ENCODE data around the gene S100A2. TPM values are rescaled to one million over a fixed set of nuclear protein-coding genes. Genes with fewer than 3 reads are reported as not detected.
"Not testable (repeated sequence)": the region's sequence is repeated elsewhere in the genome, so short reads cannot be mapped to it uniquely, and the experiment has no call there.

S100A2 gene
- total RNA-seq, 1 donor from 2014 or later = 24.8 TPM

DNA sequence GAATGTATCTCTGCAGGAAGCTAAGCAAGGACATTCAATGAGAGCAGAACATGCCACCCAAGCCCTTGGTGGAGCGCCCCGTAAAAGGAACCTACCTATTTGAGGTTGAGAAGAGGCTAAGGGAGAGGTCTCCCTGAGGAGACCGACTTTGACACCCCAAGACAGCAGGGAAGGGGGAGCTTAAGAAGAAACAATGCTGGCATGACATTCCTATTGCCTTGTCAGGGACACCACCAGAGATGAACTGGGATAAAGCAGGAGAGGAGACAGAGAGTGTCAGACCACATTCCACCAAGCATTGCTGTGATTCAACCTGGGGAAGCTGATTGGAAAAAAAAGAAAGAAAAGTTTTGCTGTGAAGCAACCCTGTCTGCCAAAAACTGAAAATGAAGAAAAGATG, 13.3 kb upstream of the S100A2 start:
- DNase-seq (ENCODE audit: low read depth) = no peak
- TF ChIP-seq, protein P1, sequence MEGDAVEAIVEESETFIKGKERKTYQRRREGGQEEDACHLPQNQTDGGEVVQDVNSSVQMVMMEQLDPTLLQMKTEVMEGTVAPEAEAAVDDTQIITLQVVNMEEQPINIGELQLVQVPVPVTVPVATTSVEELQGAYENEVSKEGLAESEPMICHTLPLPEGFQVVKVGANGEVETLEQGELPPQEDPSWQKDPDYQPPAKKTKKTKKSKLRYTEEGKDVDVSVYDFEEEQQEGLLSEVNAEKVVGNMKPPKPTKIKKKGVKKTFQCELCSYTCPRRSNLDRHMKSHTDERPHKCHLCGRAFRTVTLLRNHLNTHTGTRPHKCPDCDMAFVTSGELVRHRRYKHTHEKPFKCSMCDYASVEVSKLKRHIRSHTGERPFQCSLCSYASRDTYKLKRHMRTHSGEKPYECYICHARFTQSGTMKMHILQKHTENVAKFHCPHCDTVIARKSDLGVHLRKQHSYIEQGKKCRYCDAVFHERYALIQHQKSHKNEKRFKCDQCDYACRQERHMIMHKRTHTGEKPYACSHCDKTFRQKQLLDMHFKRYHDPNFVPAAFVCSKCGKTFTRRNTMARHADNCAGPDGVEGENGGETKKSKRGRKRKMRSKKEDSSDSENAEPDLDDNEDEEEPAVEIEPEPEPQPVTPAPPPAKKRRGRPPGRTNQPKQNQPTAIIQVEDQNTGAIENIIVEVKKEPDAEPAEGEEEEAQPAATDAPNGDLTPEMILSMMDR (conservative IDR thresholded peaks at IDR 0.05; ENCODE audit: low read depth, low read length) = no peak
- H3K4me3 ChIP-seq (ENCODE audit: low read depth, low read length) = no peak overlapping the region

DNA sequence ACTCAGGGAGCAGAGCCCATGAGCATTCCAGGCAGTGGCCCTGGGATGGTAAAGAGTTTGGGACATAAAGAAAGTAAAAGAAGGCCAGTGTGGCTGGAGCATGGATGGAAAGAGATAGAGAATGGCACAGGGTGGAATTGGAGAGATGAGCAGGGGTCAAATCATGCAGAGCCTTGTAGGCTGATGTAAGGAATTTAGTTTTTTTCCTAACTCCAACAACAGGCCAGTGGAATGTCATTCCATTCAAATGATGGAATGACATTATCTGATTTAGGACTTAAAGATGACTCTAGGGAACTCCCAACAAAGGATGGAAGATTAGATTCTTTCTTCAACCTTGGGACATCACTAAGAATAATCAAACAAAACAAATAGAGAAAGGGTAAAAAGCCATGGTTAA, 12.8 kb upstream of the S100A2 start:
- H3K4me3 ChIP-seq (ENCODE audit: low read depth, low read length) = no peak overlapping the region
- TF ChIP-seq, protein P1 (conservative IDR thresholded peaks at IDR 0.05; ENCODE audit: low read depth, low read length) = no peak
- no peak for DNase-seq (ENCODE audit: low read depth)

DNA sequence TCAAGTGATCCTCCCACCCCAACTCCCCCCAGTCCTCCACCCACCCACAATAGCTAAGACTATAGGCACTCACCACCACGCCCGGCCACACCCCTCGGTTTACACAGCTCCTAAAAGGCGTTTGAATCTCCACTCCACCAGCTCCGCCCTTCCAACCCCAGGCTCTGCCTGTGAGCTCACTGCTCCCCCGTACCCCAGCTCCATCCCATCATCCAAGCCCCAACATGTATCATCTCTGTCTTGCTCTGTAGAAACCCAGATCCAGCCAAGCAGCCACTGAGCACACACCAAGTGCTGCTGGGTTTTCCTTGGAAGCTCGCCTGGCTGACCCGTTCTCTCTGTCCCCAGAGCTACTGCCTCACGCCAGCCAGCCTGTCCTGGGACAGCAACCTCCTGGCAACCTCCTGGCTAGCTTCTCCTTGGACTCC, 12.0 kb upstream of the S100A2 start:
- no peak for DNase-seq (ENCODE audit: low read depth)
- no peak overlapping the region for H3K4me3 ChIP-seq (ENCODE audit: low read depth, low read length)
- TF ChIP-seq, protein P1 (conservative IDR thresholded peaks at IDR 0.05; ENCODE audit: low read depth, low read length) = no peak

- H3K4me3 ChIP-seq (ENCODE audit: low read depth, low read length) = no peak overlapping the region
- no peak for DNase-seq (ENCODE audit: low read depth)
- TF ChIP-seq, protein P1 (conservative IDR thresholded peaks at IDR 0.05; ENCODE audit: low read depth, low read length) = no peak
Observed at GRCh38 chr1:153577138-153577537, 11.5 kb upstream of the S100A2 start.

DNA sequence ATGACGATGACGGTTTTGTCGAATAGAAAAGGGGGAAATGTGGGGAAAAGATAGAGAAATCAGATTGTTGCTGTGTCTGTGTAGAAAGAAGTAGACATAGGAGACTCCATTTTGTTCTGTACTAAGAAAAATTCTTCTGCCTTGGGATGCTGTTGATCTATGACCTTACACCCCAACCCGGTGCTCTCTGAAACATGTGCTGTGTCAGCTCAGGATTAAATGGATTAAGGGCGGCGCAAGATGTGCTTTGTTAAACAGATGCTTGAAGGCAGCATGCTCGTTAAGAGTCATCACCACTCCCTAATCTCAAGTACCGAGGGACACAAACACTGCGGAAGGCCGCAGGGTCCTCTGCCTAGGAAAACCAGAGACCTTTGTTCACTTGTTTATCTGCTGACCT, 9.9 kb upstream of the S100A2 start:
- DNase-seq (ENCODE audit: low read depth) = not testable (repeated sequence)

DNA sequence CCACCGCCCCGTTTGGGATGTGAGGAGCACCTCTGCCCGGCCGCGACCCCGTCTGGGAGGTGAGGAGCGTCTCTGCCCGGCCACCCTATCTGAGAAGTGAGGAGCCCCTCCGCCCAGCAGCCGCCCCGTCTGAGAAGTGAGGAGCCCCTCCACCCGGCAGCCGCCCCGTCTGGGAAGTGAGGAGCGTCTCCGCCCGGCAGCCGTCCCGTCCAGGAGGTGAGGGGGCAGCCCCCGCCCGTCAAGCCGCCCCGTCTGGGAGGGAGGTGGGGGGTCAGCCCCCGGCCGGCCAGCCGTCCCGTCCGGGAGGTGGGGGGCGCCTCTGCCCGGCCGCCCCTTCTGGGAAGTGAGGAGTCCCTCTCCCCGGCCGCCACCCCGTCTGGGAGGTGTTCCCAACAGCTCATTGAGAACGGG, 9.4 kb upstream of the S100A2 start:
- DNase-seq (ENCODE audit: low read depth); H3K4me3 ChIP-seq (ENCODE audit: low read depth, low read length): not testable (repeated sequence)

More for the DNA sequence above, 9.9 kb upstream of the S100A2 start:
- not testable (repeated sequence) for H3K4me3 ChIP-seq (ENCODE audit: low read depth, low read length)

DNA sequence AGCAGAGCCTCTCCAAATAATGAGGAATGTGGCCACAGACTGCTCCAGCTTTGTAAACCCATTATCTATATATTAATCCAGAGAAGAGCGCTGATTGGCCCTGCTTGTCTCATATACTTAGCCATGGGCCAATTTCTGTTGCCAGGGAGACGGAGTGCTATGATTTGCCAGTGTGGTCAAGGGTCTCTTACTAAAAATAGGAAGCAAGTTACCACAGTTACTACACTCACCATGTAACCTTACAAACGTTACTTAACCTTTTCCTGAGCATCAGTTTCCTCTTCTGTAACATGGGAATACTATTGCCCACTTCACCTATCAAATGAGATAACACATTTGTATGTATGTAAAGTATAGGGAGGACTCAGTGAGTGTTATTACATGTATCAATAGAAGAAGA, 7.7 kb upstream of the S100A2 start:
- no peak for DNase-seq (ENCODE audit: low read depth)
- TF ChIP-seq, protein P1 (conservative IDR thresholded peaks at IDR 0.05; ENCODE audit: low read depth, low read length) = no peak
- no peak overlapping the region for H3K4me3 ChIP-seq (ENCODE audit: low read depth, low read length)

- no peak overlapping the region for H3K4me3 ChIP-seq (ENCODE audit: low read depth, low read length)
- peak; percentile 57 for DNase-seq (ENCODE audit: low read depth)
- TF ChIP-seq, protein P1 (conservative IDR thresholded peaks at IDR 0.05; ENCODE audit: low read depth, low read length) = peak; percentile 99
Observed at GRCh38 chr1:153572569-153573015, 6.9 kb upstream of the S100A2 start.
